ENCODE data around the gene CWC15.
"Not testable (repeated sequence)": the region's sequence is repeated elsewhere in the genome, so short reads cannot be mapped to it uniquely, and the experiment has no call there.

The CWC15 gene

DNA sequence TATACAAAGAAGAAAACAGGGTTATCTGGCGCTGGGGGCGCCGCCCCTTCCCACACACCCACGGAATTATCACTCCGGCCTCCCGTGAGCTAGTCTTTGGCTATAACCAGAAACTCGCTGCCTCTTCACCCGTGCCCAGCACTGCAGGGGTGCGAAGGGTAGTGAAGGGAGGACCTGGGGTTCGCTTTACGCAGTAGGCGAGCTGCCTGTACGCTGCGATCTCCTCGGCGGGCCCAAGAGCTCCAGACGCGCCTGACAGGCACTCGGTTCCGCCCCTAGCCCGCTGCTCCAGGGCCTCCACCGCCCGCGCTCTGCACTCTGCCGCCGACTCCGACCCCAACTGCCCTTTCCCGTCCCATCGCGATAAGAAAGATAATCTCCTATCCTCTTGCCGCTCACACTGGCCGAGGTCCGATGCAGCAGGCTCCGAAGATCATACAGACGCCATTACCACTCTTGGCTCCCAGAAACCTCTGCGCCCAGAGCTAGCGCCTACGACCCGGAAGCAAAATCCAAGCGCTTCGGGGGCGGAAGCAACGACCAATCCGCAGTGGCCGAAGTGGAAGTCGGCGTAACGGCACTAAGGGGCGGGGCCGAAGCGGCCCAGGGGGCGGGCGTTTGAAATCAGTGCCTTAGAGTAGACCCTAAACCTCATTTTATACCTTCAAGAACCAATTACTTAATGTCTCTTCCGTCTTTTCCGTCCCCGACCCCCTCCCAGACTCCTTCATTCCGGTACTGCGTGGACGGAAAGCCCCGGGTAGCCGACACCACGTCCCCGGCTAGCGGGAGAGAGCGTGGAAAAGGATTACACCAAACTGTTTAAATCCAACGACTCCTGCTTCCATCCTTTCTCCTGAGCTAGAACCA, at the start of gene CWC15, which contains the start of gene KDM4D:
Gene CWC15, minus strand, starts transcription at position 458 of the 870 bp plus-strand sequence. CDS start 1,371 bp downstream, outside the sequence.
Gene KDM4D, plus strand, starts transcription at position 611 of the 870 bp plus-strand sequence. CDS start 23,664 bp downstream, outside the sequence.
- peak; percentile 83 for DNase-seq (ENCODE audit: low read depth)

DNA sequence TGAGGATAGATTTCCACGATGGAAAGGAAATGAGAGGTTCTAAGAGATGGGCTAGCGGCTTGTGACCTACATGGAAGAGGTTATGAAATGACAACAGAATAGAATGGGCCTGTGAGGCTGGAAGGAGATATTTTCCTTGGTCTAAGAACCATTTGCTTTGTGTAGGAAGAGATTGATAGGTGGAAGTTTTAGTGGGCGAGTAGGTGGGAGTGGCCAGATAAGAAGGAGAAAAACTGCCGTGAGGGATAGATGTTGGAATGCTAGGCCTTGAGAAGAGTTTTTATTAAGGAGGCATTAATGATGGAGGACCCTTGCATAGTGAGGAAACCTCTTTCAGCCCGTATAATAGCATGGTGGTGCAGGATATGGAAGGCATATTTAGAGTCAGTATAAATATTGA, 48.1 kb upstream of the CWC15 start:
- not testable (repeated sequence) for DNase-seq (ENCODE audit: low read depth)

DNA sequence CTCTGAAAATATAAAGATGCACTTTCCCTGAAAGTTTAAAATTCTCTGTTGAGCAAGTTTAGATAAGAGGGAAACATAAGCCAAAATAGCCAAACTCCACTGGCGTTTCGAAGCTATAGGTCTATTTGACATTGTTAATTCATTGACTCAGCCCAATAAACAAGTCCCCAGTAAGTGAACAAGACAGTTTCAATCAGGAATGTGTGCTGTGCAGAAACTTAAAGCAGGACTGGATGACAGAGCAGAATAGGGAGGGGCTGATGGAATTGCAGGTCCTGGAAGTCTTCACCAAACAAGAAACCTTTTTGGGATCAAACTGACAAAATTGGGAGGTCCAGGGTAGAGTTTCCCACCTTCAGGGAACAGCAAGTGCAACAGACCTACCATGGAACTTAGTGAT, 42.8 kb upstream of the CWC15 start:
- DNase-seq (ENCODE audit: low read depth): no peak

DNA sequence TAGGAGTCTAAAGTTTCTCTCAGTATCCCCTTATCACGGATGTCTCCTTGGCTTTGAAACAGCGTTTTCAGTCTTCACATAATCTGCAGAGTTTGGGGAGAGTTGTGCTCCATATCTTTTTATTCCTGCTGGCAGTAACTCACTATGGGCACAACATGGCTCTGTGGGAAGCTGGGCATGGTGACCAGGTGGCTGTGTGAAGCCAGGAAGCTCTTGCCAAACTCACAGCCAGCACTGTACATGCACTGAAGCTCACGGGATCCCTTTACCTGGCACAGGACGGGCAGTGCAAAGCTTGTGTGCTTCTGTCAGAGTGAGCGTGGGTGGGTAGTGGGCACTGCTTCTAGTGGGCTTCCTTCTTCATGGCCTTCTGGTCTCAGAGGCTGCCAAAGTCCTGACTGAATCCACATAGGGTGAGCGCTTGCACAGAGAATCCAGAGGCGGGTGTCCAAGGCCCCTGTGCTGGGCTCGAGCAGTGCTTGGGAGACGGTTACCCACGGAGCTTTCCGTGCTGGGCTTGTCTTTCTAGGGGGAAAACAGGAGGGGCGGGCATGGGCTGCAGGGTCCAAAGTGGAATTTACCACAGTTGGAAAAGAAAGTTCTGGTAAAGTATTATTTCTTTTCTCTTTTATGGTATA, 40.9 kb upstream of the CWC15 start:
- DNase-seq (ENCODE audit: low read depth): no peak

DNA sequence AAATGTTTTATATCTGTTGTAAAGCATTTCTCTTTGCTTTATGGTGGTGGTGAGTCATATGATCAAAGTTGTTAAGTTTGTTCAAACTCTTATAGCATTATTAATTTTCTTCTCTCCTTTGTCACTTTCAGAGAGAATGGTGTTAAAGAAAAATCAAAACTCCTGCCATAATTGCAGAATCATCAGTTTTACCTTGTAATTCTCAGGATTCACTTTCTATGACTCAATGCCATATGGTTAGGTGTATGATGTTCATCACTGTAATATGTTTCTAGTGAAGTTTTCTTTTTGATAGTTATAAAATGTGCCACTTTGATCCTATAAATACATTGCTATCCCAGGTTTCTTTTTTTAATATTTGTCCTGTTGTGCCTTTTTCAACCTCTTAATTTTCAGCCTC, 38.0 kb upstream of the CWC15 start:
- DNase-seq (ENCODE audit: low read depth): no peak

DNA sequence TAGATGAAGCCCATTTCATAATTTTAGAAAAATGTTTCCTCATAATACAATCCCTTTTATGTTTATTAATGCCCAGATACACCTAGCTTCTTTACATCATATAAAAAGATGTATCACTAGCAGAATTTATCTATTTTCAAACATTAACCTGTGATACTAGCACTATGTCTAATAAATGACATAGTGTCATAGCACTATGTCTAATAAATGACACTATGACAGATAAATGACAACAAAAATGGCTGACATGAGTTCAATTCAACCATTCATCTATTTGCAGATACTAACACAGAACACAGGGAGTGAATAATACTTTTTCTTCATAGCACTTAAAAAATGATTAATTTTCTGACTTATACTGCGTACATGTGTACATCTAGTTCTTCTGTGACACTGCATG, 32.3 kb upstream of the CWC15 start:
- no peak for DNase-seq (ENCODE audit: low read depth)

DNA sequence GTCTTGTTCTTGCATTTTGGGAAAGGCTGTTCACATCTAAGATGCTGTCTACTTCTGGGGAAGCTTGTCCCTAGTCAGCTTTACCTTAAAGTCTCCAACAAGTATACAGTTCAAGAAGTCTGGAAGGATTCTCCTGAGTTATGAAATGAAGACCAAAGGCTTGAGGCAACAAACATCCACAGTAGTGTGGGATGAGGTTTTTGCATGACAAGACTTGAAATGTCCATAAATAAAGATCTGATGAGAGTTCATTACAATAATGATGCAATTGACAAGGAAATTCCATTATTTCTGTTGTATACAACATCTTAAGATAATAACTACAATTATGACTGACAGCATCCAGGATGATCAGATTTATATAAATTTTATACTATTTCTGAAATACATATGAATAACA, 30.4 kb upstream of the CWC15 start:
- no peak for DNase-seq (ENCODE audit: low read depth)

DNA sequence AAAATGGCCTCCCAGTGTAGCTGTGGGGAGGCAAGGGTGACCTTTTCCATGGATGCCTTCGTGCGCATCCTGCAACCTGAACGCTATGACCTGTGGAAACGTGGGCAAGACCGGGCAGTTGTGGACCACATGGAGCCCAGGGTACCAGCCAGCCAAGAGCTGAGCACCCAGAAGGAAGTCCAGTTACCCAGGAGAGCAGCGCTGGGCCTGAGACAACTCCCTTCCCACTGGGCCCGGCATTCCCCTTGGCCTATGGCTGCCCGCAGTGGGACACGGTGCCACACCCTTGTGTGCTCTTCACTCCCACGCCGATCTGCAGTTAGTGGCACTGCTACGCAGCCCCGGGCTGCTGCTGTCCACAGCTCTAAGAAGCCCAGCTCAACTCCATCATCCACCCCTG, 24.9 kb upstream of the CWC15 start:
- DNase-seq (ENCODE audit: low read depth): no peak

DNA sequence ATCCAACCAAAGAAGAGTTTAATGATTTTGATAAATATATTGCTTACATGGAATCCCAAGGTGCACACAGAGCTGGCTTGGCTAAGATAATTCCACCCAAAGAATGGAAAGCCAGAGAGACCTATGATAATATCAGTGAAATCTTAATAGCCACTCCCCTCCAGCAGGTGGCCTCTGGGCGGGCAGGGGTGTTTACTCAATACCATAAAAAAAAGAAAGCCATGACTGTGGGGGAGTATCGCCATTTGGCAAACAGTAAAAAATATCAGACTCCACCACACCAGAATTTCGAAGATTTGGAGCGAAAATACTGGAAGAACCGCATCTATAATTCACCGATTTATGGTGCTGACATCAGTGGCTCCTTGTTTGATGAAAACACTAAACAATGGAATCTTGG, 24.1 kb upstream of the CWC15 start:
- no peak for DNase-seq (ENCODE audit: low read depth)

DNA sequence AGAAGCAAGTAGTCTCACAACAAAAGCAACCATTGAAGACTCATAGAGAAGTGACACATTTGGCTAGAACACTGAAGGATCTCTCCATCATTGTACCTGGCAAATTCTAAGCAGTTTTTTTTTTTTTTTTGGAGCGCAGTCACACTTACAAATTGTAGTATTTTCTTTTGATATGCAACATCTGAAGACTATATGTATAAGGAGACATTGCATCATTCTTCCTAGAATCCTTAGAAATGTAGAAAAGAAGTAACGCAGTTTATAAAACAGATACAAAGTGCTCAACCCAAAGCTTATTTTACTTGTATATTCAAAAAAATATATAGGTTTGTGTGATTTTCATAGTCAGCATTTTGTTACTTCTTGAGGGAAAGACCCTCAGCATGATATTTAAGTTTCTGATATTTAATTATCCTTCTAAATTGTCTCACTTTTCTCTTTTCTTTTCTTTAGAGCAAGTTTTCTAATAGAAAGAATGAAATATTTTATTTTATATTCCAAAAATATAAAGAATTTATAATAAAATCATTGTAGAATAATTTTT, 20.1 kb upstream of the CWC15 start:
- no peak for DNase-seq (ENCODE audit: low read depth)

DNA sequence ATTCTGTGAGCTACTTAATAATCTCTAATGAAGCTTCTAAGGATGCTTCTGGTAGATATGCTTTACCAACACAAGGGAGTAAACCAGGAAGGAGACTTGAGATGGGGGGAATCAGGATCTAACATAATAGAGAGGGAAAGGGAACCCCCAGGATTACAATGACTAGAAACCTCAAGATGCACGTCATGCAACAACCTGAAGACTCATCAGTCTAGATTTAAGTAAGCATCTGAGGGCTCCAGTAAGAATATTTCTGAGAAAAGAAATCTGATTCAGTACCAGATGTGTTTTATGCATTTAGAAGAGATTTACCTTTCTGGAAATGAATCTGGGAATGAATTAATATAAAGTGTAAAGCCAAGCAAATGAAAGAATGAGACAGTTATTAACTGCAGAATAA, 15.4 kb upstream of the CWC15 start:
- no peak for DNase-seq (ENCODE audit: low read depth)

DNA sequence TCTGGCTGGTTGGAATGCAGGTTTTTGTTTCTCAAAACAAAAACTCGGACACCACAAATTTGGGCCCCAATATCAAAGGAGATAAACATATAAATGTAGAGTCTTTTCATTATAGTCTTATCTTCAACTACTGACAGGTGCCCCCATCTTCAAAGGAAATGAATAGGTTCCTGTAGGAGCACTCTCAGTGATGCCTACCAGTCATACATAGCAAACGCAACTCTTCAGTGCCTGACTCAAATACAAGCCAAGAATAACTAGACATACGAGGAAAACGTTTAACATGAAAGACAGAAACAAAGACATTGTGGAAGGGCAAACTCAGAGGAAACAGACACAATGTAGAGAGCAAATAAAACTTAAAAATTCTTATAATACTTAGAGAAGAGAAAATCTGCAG, 14.0 kb upstream of the CWC15 start:
- no peak for DNase-seq (ENCODE audit: low read depth)

DNA sequence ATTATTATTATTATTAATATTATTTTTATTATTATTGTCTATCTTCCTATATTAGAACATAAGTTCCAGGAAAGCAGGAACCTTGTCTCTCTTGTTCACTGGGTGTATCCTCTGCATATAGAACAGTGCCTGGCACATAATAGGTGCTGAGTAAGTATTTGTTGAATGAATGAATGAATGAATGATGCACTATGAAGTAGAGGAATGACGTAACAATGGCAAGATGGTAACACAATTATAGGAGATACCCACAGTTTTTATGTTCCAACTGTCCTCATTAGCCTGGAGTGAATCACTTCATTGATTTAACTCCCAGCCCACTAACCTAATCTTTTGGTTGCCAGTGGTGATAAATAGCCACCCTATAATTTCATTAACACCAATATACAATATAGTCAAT, 2.2 kb upstream of the CWC15 start:
- no peak for DNase-seq (ENCODE audit: low read depth)

DNA sequence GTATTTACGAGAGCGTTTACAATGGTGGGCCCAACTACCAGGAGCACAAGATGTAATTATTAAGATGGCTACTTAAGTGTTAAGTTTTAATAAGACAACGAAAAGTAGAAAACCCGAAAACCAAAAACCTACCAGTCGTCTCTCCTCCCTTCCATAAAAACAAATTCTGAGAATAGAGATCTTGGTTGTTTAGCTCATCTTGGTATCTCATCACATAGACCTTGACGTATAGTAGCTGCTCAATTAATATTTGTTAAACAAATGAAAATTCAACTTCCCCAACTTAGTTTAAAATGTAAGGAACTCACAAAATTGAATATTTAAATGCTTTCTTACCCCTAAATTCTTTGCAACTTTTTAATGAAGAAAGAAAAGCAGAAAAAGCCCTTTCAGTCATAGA, 822 bp upstream of the CWC15 start:
- no peak for DNase-seq (ENCODE audit: low read depth)

DNA sequence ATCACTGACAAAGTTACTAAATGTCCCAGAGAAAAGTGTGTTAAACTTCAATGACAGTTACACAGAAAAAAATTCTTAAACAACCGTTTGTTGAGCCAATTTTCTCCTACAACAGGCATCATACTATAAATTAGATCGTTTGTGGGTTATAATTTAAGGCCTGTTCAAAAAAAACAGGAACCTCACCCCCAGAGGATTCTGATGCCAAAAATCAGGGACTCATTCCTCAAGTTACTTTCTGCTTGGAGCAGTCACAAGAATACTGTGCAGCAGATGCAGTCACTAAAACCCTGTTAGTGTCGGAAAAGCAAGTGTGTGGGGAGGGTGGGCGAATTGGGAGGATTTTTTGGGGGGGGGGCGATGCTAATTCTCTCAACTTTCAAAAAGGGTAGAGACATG, 657 bp downstream of the CWC15 start:
- no peak for DNase-seq (ENCODE audit: low read depth)

DNA sequence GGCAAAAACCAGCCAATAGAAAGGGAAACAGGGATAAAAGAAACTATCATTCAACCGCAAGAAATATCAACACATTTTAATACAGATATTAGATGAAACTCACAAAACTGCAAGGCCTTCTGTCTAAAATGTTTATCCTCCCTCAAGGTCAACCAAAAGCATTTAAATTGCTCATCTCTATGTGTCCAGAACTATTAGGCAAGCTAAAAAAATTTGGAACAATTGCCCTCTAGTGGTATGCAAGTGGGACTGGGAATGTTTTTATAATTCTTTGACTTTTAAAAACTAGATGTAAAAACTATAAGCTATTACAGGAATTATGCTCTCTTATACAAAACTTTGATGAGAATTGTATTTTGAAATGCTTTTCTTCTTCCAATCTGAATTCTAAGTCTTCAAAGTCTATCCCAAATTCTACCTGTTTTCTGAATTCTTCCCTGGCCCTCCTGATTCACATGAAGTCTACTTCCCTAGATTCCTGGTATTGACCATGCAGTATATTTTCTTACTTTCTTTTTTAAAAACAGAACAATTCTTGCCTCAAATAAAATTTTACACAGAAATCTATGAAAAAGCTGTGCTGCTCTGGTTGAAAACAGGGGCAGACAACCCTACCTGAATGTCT, 4.9 kb downstream of the CWC15 start:
- DNase-seq (ENCODE audit: low read depth): no peak

DNA sequence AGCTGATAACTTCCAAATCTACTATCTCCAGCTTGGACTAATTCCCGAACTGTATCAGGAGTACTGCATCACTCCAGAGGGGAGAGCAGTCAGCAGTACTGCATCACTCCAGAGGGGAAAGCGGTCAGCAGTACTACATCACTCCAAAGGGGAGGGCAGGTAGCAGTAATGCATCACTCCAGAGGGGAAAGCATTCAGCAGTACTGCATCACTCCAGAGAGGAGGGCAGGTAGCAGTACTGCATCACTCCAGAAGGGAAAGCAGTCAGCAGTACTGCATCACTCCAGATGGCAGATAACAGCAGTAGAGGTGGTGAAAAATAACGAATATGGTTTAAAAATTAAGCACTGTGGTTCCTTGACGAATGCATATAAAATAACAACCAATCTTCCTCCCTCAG, 8.4 kb downstream of the CWC15 start:
- DNase-seq (ENCODE audit: low read depth): no peak

DNA sequence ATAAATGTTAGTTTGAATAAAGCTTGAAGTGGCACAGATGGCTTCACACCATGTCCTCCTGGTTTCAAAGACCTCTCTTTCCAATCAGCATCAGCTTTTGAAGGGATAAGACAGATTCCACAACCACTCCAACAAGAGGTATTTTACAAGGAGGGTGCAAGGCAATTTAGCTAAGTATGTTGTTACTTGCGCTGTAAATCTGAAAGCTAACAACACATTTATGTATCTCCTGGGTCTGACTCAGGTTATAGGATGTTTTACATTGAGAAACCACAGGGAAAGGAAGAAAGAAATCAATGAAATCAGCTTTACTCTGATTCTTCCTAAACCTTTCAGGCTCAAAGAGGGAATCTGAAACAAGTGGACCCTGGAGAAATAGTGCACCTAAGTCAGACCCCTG, 12.1 kb downstream of the CWC15 start:
- DNase-seq (ENCODE audit: low read depth): no peak

DNA sequence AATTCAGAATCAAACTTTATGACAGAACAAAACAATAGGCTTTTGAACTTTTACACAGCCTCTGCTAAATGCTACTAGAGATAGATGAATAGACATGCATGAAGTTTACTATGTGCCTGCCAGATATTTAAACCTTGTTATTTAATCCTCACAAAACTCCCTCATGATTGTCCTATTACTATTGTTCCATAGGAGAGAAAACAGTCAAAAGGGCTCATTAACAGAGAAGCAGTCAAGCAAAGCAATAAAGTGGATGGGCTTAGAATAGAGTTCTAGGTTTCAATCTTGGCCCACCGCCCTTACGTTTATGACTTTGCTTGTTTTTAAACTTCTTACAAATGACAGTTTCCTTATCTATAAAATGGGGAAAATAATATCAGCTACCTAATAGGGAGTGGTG, 12.9 kb downstream of the CWC15 start:
- DNase-seq (ENCODE audit: low read depth): no peak

DNA sequence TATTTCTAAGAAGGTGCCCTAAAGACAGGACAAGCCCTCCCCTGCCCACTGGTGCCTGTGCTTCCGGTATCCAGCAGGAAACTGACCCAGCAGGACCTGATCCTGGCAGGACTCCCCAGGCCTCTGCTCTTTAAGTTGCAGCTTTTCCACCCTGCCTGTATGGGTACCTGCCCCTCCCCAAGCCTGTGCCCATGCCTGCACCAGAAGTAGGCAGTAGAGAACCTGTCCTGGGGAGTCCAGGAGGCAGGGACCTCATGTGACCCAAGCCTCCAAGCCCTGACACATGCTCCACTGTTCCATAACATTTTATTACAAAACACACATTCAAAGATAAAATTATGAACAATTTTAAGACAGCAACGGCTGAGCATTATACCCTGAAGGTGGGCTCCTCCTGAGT, 14.2 kb downstream of the CWC15 start:
- no peak for DNase-seq (ENCODE audit: low read depth)

DNA sequence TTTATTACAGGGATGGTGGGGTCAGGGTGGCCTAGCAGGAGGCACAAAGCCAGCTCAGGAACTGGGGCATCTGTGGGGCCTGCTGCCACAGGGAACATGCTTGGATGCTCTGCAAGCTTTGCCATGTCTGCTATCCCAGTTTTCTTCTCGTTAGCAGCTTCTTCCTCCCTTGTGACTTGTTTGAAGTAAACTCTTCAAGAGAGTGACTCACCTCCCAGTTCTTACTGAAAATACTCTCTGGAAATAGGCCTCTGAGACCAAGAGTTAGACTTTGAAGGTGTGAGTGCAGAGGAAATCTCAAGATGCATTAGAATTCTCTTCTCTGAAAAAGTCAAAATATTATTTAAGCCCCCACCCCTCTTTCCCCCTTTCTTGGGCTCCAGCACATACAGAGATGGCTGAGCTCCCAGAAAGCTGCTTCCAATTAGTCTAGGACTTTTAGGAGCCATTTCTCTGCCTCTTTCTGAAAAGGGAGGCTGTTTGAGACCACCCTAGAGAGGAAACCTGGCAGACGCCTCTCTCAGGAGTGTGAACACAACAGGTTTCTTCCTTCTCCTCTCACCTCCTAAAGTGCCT, 15.1 kb downstream of the CWC15 start:
- DNase-seq (ENCODE audit: low read depth): no peak

DNA sequence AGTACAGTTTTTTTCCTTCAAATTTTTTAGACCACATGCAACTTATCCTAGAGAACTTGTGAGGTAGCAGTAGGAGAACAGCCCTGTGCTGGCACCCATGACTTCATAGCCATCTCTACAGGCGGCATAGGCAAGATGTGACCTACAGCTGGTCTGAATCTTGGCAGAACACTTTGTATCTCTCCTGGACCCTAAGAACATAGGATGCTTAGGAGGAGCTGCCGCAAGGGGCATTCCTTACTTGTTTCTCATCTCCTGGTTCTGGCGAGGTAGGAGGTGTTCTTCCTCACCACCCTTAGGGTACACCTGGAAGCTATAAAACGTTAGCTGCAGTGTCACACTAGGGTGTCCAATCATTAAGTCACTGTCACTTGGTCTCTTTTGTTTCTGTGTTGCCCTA, 16.4 kb downstream of the CWC15 start:
- DNase-seq (ENCODE audit: low read depth): no peak

DNA sequence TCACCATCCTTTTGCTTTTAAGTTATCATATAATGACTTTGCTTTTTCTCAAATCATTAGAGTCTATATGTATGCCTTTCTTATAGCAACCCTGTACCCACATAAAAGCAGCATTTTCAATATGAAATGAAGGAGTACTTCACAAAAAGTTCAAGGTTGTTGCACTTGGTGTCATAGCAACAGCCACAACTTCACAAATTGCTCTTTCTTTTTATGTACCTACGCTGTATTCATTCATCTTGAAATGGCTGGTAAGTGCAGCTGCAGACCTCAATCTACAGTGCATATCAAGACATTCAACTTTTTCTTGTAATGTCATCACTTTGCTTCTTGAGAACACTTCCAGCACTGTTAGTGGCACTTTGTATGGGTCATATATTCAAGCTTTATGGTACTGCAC, 18.6 kb downstream of the CWC15 start:
- DNase-seq (ENCODE audit: low read depth): no peak
